Neural progenitor cell (in vitro differentiated cells): Measurements from ENCODE around the gene DNMT1. TPM values are rescaled to one million over a fixed set of nuclear protein-coding genes. Genes with fewer than 3 reads are reported as not detected.

Experiments
- DNase-seq: peaks from one replicate; pipeline ENCODE4 v3.0.0-alpha.2; 2016; ENCODE audit warnings: low spot score
- H2AFZ ChIP-seq: fragments of 200-600 bp; sonication (generic); replicated peaks from 2 replicates; pipeline ENCODE4 v1.6.1; 2016; ENCODE audit warnings: antibody characterized with exemption
- H3F3A ChIP-seq: fragments of 200-600 bp; sonication (generic); 2 replicates; pipeline ENCODE4 v1.6.1; 2016; ENCODE audit warnings: antibody characterized with exemption, low read depth
- H3K27ac ChIP-seq: fragments of 200-600 bp; sonication (generic); 2 replicates; pipeline ENCODE4 v1.5.1; 2016; ENCODE audit warnings: mild to moderate bottlenecking
- H3K27me3 ChIP-seq: fragments of 200-600 bp; sonication (generic); 2 replicates; pipeline ENCODE4 v1.6.1; 2016; ENCODE audit warnings: mild to moderate bottlenecking, moderate library complexity
- H3K36me3 ChIP-seq: fragments of 200-600 bp; sonication (generic); 2 replicates; pipeline ENCODE4 v1.5.1; 2016
- H3K4me1 ChIP-seq: fragments of 200-600 bp; sonication (generic); 2 replicates; pipeline ENCODE4 v1.6.1; 2016; ENCODE audit warnings: mixed run types
- H3K4me2 ChIP-seq: fragments of 200-600 bp; sonication (generic); 2 replicates; pipeline ENCODE4 v1.6.1; 2016
- H3K4me3 ChIP-seq: fragments of 200-600 bp; sonication (generic); 2 replicates; pipeline ENCODE4 v1.5.1; 2016
- H3K79me2 ChIP-seq: fragments of 200-600 bp; sonication (generic); 2 replicates; pipeline ENCODE4 v1.6.1; 2016; ENCODE audit warnings: low read depth
- H3K9ac ChIP-seq: fragments of 200-600 bp; sonication (generic); 2 replicates; pipeline ENCODE4 v1.6.1; 2016
- H3K9me3 ChIP-seq: fragments of 200-600 bp; sonication (generic); 2 replicates; pipeline ENCODE4 v1.5.1; 2016; ENCODE audit warnings: low read depth
- H4K20me1 ChIP-seq: fragments of 200-600 bp; sonication (generic); 2 replicates; pipeline ENCODE4 v1.6.1; 2016; ENCODE audit warnings: low read depth
- H3K27ac Mint-ChIP-seq: 3 replicates; pipeline ENCODE4 v1.8.0; 2021; ENCODE audit warnings: mixed read lengths
- H3K27me3 Mint-ChIP-seq: 2 replicates; pipeline ENCODE4 v1.8.0; 2022; ENCODE audit warnings: low read depth, mild to moderate bottlenecking, inconsistent platforms, moderate library complexity, mixed read lengths; ENCODE audit not compliant: insufficient read depth
- H3K36me3 Mint-ChIP-seq: 3 replicates; pipeline ENCODE4 v1.8.0; 2021; ENCODE audit warnings: mixed read lengths
- H3K4me1 Mint-ChIP-seq: 3 replicates; pipeline ENCODE4 v1.8.0; 2021; ENCODE audit warnings: mixed read lengths
- H3K4me3 Mint-ChIP-seq: 3 replicates; pipeline ENCODE4 v1.8.0; 2021; ENCODE audit warnings: mild to moderate bottlenecking, moderate library complexity, mixed read lengths
- H3K9me3 Mint-ChIP-seq: 3 replicates; pipeline ENCODE4 v1.8.0; 2020; ENCODE audit warnings: mixed read lengths
- CTCF ChIP-seq: fragments of 200-600 bp; sonication (generic); IDR thresholded peaks from 2 replicates; pipeline ENCODE4 v1.5.1; 2017; ENCODE audit warnings: antibody characterized with exemption, mild to moderate bottlenecking
- EZH2 ChIP-seq: fragments of 200-600 bp; sonication (generic); IDR thresholded peaks from 2 replicates; pipeline ENCODE4 v1.6.1; 2017; ENCODE audit warnings: antibody characterized with exemption, mild to moderate bottlenecking, moderate library complexity
- EZH2phosphoT487 ChIP-seq: fragments of 200-600 bp; sonication (generic); IDR thresholded peaks from 2 replicates; pipeline ENCODE4 v1.6.1; 2017; ENCODE audit warnings: antibody characterized with exemption
- total RNA-seq: library from RNA; depleted of rRNA; stranded (reverse); fragments of >200 nt; gene quantifications from 2 replicates; pipeline ENCODE4 v1.2.3, GENCODE V29; 2015; ENCODE audit warnings: low replicate concordance

The DNMT1 gene
- total RNA-seq, 1 donor from 2014 or later = 203 TPM

GRCh38 chr19:10155839-10156238, 38.9 kb downstream of the DNMT1 start:
- Histone ChIP-seq H2AFZ (no peak overlapping the region), H3K4me1 (no peaks in the 10 kb centered on the region), H3K27ac (no peak overlapping the region), H3K9ac (no peak overlapping the region), H3F3A (no peaks in the 10 kb centered on the region), H3K36me3 (peaks cover 10% of the 10 kb centered on the region), H3K4me2 (no peak overlapping the region), H3K9me3 (no peaks in the 10 kb centered on the region), H4K20me1 (no peaks in the 10 kb centered on the region), H3K27me3 (no peaks in the 10 kb centered on the region), H3K4me3 (no peak overlapping the region), H3K79me2 (no peaks in the 10 kb centered on the region)
- TF ChIP-seq EZH2 (no peak), EZH2phosphoT487 (no peak), CTCF (no peak)
- no peak for DNase-seq
- Mint-ChIP-seq H3K4me3 (no peak overlapping the region), H3K27me3 (peaks cover 2% of the 10 kb centered on the region), H3K9me3 (no peaks in the 10 kb centered on the region), H3K27ac (no peak overlapping the region), H3K4me1 (no peaks in the 10 kb centered on the region), H3K36me3 (peaks cover 32% of the 10 kb centered on the region)

GRCh38 chr19:10152100-10152499, 42.7 kb downstream of the DNMT1 start:
- Histone ChIP-seq H3K4me1 (no peaks in the 10 kb centered on the region), H3K27me3 (no peaks in the 10 kb centered on the region), H3K27ac (no peak overlapping the region), H4K20me1 (no peaks in the 10 kb centered on the region), H3F3A (no peaks in the 10 kb centered on the region), H3K4me2 (no peak overlapping the region), H3K4me3 (no peak overlapping the region), H3K79me2 (no peaks in the 10 kb centered on the region), H3K9ac (no peak overlapping the region), H3K36me3 (peaks cover 10% of the 10 kb centered on the region), H3K9me3 (no peaks in the 10 kb centered on the region), H2AFZ (no peak overlapping the region)
- Mint-ChIP-seq H3K36me3 (peaks cover 34% of the 10 kb centered on the region), H3K9me3 (no peaks in the 10 kb centered on the region), H3K27me3 (peaks cover 2% of the 10 kb centered on the region), H3K4me3 (no peak overlapping the region), H3K4me1 (no peaks in the 10 kb centered on the region), H3K27ac (no peak overlapping the region)
- no peak for TF ChIP-seq EZH2
- TF ChIP-seq CTCF = no peak
- TF ChIP-seq EZH2phosphoT487 = no peak
- DNase-seq = no peak

- H3K36me3 Mint-ChIP-seq = peaks cover 36% of the 10 kb centered on the region
Measured at GRCh38 chr19:10151521-10151920, 43.2 kb downstream of the DNMT1 start.

More at GRCh38 chr19:10151521-10151920, 43.2 kb downstream of the DNMT1 start:
- DNase-seq = no peak
- Histone ChIP-seq H3K4me3 (no peak overlapping the region), H3K9ac (no peak overlapping the region), H2AFZ (no peak overlapping the region), H3K36me3 (peaks cover 10% of the 10 kb centered on the region), H3K4me1 (no peaks in the 10 kb centered on the region), H4K20me1 (no peaks in the 10 kb centered on the region), H3K9me3 (no peaks in the 10 kb centered on the region), H3K4me2 (no peak overlapping the region), H3K27me3 (no peaks in the 10 kb centered on the region), H3K27ac (no peak overlapping the region), H3F3A (no peaks in the 10 kb centered on the region), H3K79me2 (no peaks in the 10 kb centered on the region)
- peaks cover 2% of the 10 kb centered on the region for H3K27me3 Mint-ChIP-seq
- TF ChIP-seq EZH2 = no peak
- TF ChIP-seq CTCF = no peak
- TF ChIP-seq EZH2phosphoT487 = no peak
- H3K4me1 Mint-ChIP-seq = no peaks in the 10 kb centered on the region
- H3K27ac Mint-ChIP-seq = no peak overlapping the region
- H3K4me3 Mint-ChIP-seq = no peak overlapping the region
- H3K9me3 Mint-ChIP-seq = no peaks in the 10 kb centered on the region
